Measurements from ENCODE around the gene SEMA4G. TPM values are rescaled to one million over a fixed set of nuclear protein-coding genes. Genes with fewer than 3 reads are reported as not detected.

The SEMA4G gene
- total RNA-seq, 2 donors from 2014 or later = 2.4 to 2.7 TPM

- intact Hi-C loops (cut with DNase I) = no loop called here
- DNase-seq = no peak
- ATAC-seq = peak in 1 of 2 donors; percentile 6
Measured at GRCh38 chr10:101018118-101018599, 48.9 kb downstream of the SEMA4G start.

- intact Hi-C loops (cut with DNase I) = no loop called here
- ATAC-seq (peak; percentile 70 to 84), DNase-seq (peak; percentile 88)
Measured at GRCh38 chr10:101018600-101019439, 49.5 kb downstream of the SEMA4G start.

Small RNA genes within 50 kb of the gene (microRNA-seq; reads per million reads assigned to microRNA genes)
- gene MIR608 = 0 reads per million in 2 donors

Other genes starting within 250 kb of the SEMA4G start
- not detected for gene PAX2, start 223.9 kb upstream of the SEMA4G start, total RNA-seq
- 10 to 100 TPM; 18.0 to 19.3 TPM for gene SLF2, start 56.5 kb upstream of the SEMA4G start, total RNA-seq
- 10 to 100 TPM; 47.3 to 52.0 TPM for gene MRPL43, start 18.0 kb downstream of the SEMA4G start, total RNA-seq
- gene TWNK, start 18.0 kb downstream of the SEMA4G start, total RNA-seq = 1 to 10 TPM; 4.8 to 6.5 TPM
- 10 to 100 TPM; 43.9 to 47.7 TPM for gene LZTS2, start 30.3 kb downstream of the SEMA4G start, total RNA-seq
- under 1 TPM; 0.44 to 0.50 TPM for gene PDZD7, start 61.6 kb downstream of the SEMA4G start, total RNA-seq
- gene SFXN3, start 61.7 kb downstream of the SEMA4G start, total RNA-seq = 10 to 100 TPM; 22.8 to 28.9 TPM
- gene KAZALD1, start 92.5 kb downstream of the SEMA4G start, total RNA-seq = 1 to 10 TPM; 7.1 to 7.2 TPM
- under 1 TPM in 1 of 2 donors, not detected in 1; 0.21 TPM for gene TLX1, start 161.8 kb downstream of the SEMA4G start, total RNA-seq